H1 (cell line): ENCODE data around the gene EXOC1L. TPM values are rescaled to one million over a fixed set of nuclear protein-coding genes. Genes with fewer than 3 reads are reported as not detected.

ENCODE experiments used
- ATF3 ChIP-seq: IDR thresholded peaks from 2 replicates; pipeline ENCODE4 v1.6.1; 2011; ENCODE audit warnings: low read depth, mild to moderate bottlenecking, low read length; ENCODE audit not compliant: insufficient read depth
- BCL11A ChIP-seq, 2 experiments: IDR thresholded peaks; one replicate each; pipeline ENCODE4 v1.6.1; 2011; ENCODE audit warnings: low read depth in 2 of 2, low read length in 2 of 2, mild to moderate bottlenecking in 2 of 2
- CBX5 ChIP-seq: fragments of 300-800, 300-1000 bp; sonication (generic); IDR thresholded peaks from 2 replicates; pipeline ENCODE4 v1.7.1; 2016; ENCODE audit warnings: antibody characterized with exemption, low read length, low read depth
- CHD7 ChIP-seq: fragments of 300-600 bp; sonication (generic); IDR thresholded peaks from 2 replicates; pipeline ENCODE4 v1.7.1; 2012; ENCODE audit warnings: low read length, moderate library complexity, mild to moderate bottlenecking, inconsistent platforms; ENCODE audit not compliant: insufficient replicate concordance
- CTBP2 ChIP-seq: IDR thresholded peaks from 2 replicates; pipeline ENCODE4 v1.7.0; 2011; ENCODE audit warnings: borderline replicate concordance, mild to moderate bottlenecking, moderate library complexity, mixed read lengths, low read length; ENCODE audit not compliant: insufficient read depth, insufficient read length
- JUN ChIP-seq: IDR thresholded peaks from 2 replicates; pipeline ENCODE4 v1.6.1; 2011; ENCODE audit warnings: low read depth, mild to moderate bottlenecking, improper control_type of control experiment, low read length
- JUND ChIP-seq: IDR thresholded peaks from 2 replicates; pipeline ENCODE4 v1.6.1; 2011; ENCODE audit warnings: mild to moderate bottlenecking, improper control_type of control experiment, low read length
- MAFK ChIP-seq: IDR thresholded peaks from 2 replicates; pipeline ENCODE4 v1.6.1; 2012; ENCODE audit warnings: low read depth, mild to moderate bottlenecking, improper control_type of control experiment, low read length
- TEAD4 ChIP-seq: IDR thresholded peaks from 2 replicates; pipeline ENCODE4 v1.6.1; 2012; ENCODE audit warnings: low read depth, low read length, inconsistent platforms, mixed read lengths
- USF2 ChIP-seq: IDR thresholded peaks from 2 replicates; pipeline ENCODE4 v1.6.1; 2011; ENCODE audit warnings: low read length, improper control_type of control experiment
- polyA plus RNA-seq, 7 experiments: library from polyadenylated mRNA; depleted of rRNA in 3 of 7; stranded (reverse) in 5 of 7; unstranded in 2 of 7; fragments of >200 nt in 5 of 7; fragments of 200-250 nt in 2 of 7; gene quantifications; 1 replicate in 5 of 7; 2 replicates in 1 of 7; 4 replicates in 1 of 7; pipeline versions ENCODE4 v1.2.1 to v1.2.3, GENCODE V29; 2011 to 2013; ENCODE audit warnings: missing spikeins in 2 of 7, mixed read lengths in 2 of 7
- total RNA-seq: library from RNA; stranded (reverse); fragmentation: NEBNext Ultra II Directional; extraction: Animal tissue kit (Norgen Biotek cat#: 25700); gene quantifications from 2 replicates; pipeline ENCODE4 v1.2.1, GENCODE V29; 2021

The EXOC1L gene
- total and polyA plus RNA-seq, 2 of the 8 experiments (the other 6 are each of a cell fraction or from before 2014, with no cell fraction given) = 0.08 TPM; not detected in 1

GRCh38 chr4:55879224-55879623 lies 59.6 kb downstream of the EXOC1L start (continued):
- TF ChIP-seq CHD7 (no peak), USF2 (no peak), TEAD4 (no peak), BCL11A (IDR thresholded peaks at IDR 0.05; ENCODE audit: low read depth in 2 of 2, low read length in 2 of 2) (no peak), JUN (no peak), CTBP2 (no peak), MAFK (no peak), CBX5 (no peak), JUND (no peak), ATF3 (no peak)
